ENCODE measurements around the gene PRKCA. TPM values are rescaled to one million over a fixed set of nuclear protein-coding genes. Genes with fewer than 3 reads are reported as not detected.

PRKCA gene
- total and polyA plus RNA-seq, 2 experiments from 2014 or later, result 6.4 to 35.4 TPM

DNA sequence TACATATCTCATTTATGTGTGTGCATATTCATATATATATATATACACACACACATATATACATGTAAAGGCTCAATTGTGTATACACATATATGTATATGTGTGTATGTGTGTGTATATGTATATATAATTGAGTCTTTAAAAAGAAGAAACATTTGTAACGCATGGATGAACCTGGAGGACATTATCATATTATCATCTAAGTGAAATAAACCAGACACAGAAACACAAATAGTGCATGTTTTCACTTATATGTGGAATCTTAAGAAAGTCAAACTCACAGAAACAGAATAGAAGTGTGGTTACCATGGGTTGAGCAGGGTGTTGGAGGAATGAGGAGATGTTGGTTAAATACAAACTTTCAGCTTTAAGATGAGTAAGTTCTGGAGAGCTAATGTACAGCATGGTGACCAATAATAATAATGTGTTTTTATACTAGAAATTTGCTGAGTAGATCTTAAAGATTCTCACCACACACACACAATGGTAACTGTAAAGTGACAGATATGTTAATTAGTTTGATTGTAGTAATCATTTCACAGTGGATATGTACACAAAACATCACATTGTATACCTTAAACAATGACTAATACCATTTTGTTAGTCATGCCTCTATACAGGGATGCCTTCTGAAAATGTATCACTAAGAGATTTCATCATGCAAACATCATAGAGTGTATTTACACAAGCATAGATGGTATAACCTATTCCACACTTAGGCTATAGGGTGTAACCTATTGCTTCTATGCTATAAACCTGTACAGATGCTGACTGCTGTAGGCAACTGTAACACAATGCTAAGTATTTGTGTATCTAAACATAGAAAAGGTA, 399.9 kb downstream of the PRKCA start:
- TF ChIP-seq CREB1 (CRISPR knock-in tag; IDR thresholded peaks at IDR 0.05; ENCODE audit: low read depth) (no peak), ZNF114 (CRISPR knock-in tag; IDR thresholded peaks at IDR 0.05) (no peak), EZH2phosphoT487 (IDR thresholded peaks at IDR 0.05; ENCODE audit: unreplicated experiment) (no peak), POLR2AphosphoS5 (IDR thresholded peaks at IDR 0.05; ENCODE audit: low read depth) (no peak), STAT1 (IDR thresholded peaks at IDR 0.05; ENCODE audit: unreplicated experiment) (no peak), JUNB (IDR thresholded peaks at IDR 0.05; ENCODE audit: unreplicated experiment) (no peak), NANOG (IDR thresholded peaks at IDR 0.05; ENCODE audit: borderline replicate concordance) (no peak), ZNF331 (CRISPR knock-in tag; IDR thresholded peaks at IDR 0.05; ENCODE audit: low read depth) (no peak), EZH2 (IDR thresholded peaks at IDR 0.05; ENCODE audit: low read depth, unreplicated experiment) (no peak)
- TF ChIP-seq, protein P1, sequence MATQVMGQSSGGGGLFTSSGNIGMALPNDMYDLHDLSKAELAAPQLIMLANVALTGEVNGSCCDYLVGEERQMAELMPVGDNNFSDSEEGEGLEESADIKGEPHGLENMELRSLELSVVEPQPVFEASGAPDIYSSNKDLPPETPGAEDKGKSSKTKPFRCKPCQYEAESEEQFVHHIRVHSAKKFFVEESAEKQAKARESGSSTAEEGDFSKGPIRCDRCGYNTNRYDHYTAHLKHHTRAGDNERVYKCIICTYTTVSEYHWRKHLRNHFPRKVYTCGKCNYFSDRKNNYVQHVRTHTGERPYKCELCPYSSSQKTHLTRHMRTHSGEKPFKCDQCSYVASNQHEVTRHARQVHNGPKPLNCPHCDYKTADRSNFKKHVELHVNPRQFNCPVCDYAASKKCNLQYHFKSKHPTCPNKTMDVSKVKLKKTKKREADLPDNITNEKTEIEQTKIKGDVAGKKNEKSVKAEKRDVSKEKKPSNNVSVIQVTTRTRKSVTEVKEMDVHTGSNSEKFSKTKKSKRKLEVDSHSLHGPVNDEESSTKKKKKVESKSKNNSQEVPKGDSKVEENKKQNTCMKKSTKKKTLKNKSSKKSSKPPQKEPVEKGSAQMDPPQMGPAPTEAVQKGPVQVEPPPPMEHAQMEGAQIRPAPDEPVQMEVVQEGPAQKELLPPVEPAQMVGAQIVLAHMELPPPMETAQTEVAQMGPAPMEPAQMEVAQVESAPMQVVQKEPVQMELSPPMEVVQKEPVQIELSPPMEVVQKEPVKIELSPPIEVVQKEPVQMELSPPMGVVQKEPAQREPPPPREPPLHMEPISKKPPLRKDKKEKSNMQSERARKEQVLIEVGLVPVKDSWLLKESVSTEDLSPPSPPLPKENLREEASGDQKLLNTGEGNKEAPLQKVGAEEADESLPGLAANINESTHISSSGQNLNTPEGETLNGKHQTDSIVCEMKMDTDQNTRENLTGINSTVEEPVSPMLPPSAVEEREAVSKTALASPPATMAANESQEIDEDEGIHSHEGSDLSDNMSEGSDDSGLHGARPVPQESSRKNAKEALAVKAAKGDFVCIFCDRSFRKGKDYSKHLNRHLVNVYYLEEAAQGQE (IDR thresholded peaks at IDR 0.05; ENCODE audit: unreplicated experiment), result no peak
- TF ChIP-seq, protein P2, sequence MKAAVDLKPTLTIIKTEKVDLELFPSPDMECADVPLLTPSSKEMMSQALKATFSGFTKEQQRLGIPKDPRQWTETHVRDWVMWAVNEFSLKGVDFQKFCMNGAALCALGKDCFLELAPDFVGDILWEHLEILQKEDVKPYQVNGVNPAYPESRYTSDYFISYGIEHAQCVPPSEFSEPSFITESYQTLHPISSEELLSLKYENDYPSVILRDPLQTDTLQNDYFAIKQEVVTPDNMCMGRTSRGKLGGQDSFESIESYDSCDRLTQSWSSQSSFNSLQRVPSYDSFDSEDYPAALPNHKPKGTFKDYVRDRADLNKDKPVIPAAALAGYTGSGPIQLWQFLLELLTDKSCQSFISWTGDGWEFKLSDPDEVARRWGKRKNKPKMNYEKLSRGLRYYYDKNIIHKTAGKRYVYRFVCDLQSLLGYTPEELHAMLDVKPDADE (IDR thresholded peaks at IDR 0.05), result no peak
- TF ChIP-seq, protein P3, sequence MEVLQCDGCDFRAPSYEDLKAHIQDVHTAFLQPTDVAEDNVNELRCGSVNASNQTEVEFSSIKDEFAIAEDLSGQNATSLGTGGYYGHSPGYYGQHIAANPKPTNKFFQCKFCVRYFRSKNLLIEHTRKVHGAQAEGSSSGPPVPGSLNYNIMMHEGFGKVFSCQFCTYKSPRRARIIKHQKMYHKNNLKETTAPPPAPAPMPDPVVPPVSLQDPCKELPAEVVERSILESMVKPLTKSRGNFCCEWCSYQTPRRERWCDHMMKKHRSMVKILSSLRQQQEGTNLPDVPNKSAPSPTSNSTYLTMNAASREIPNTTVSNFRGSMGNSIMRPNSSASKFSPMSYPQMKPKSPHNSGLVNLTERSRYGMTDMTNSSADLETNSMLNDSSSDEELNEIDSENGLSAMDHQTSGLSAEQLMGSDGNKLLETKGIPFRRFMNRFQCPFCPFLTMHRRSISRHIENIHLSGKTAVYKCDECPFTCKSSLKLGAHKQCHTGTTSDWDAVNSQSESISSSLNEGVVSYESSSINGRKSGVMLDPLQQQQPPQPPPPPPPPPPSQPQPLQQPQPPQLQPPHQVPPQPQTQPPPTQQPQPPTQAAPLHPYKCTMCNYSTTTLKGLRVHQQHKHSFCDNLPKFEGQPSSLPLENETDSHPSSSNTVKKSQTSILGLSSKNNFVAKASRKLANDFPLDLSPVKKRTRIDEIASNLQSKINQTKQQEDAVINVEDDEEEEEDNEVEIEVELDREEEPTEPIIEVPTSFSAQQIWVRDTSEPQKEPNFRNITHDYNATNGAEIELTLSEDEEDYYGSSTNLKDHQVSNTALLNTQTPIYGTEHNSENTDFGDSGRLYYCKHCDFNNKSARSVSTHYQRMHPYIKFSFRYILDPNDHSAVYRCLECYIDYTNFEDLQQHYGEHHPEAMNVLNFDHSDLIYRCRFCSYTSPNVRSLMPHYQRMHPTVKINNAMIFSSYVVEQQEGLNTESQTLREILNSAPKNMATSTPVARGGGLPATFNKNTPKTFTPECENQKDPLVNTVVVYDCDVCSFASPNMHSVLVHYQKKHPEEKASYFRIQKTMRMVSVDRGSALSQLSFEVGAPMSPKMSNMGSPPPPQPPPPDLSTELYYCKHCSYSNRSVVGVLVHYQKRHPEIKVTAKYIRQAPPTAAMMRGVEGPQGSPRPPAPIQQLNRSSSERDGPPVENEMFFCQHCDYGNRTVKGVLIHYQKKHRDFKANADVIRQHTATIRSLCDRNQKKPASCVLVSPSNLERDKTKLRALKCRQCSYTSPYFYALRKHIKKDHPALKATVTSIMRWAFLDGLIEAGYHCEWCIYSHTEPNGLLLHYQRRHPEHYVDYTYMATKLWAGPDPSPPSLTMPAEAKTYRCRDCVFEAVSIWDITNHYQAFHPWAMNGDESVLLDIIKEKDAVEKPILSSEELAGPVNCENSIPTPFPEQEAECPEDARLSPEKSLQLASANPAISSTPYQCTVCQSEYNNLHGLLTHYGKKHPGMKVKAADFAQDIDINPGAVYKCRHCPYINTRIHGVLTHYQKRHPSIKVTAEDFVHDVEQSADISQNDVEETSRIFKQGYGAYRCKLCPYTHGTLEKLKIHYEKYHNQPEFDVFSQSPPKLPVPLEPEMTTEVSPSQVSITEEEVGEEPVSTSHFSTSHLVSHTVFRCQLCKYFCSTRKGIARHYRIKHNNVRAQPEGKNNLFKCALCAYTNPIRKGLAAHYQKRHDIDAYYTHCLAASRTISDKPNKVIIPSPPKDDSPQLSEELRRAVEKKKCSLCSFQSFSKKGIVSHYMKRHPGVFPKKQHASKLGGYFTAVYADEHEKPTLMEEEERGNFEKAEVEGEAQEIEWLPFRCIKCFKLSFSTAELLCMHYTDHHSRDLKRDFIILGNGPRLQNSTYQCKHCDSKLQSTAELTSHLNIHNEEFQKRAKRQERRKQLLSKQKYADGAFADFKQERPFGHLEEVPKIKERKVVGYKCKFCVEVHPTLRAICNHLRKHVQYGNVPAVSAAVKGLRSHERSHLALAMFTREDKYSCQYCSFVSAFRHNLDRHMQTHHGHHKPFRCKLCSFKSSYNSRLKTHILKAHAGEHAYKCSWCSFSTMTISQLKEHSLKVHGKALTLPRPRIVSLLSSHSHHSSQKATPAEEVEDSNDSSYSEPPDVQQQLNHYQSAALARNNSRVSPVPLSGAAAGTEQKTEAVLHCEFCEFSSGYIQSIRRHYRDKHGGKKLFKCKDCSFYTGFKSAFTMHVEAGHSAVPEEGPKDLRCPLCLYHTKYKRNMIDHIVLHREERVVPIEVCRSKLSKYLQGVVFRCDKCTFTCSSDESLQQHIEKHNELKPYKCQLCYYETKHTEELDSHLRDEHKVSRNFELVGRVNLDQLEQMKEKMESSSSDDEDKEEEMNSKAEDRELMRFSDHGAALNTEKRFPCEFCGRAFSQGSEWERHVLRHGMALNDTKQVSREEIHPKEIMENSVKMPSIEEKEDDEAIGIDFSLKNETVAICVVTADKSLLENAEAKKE (CRISPR knock-in tag; IDR thresholded peaks at IDR 0.05), result no peak
- TF ChIP-seq, protein P4, sequence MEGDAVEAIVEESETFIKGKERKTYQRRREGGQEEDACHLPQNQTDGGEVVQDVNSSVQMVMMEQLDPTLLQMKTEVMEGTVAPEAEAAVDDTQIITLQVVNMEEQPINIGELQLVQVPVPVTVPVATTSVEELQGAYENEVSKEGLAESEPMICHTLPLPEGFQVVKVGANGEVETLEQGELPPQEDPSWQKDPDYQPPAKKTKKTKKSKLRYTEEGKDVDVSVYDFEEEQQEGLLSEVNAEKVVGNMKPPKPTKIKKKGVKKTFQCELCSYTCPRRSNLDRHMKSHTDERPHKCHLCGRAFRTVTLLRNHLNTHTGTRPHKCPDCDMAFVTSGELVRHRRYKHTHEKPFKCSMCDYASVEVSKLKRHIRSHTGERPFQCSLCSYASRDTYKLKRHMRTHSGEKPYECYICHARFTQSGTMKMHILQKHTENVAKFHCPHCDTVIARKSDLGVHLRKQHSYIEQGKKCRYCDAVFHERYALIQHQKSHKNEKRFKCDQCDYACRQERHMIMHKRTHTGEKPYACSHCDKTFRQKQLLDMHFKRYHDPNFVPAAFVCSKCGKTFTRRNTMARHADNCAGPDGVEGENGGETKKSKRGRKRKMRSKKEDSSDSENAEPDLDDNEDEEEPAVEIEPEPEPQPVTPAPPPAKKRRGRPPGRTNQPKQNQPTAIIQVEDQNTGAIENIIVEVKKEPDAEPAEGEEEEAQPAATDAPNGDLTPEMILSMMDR (conservative IDR thresholded peaks at IDR 0.05; ENCODE audit: low read depth in 2 of 2), result no peak
- H3K4me3 ChIP-seq, result no peak overlapping the region
- ATAC-seq (no peak), DNase-seq (ENCODE audit: low spot score) (no peak)
- no peaks in the 10 kb centered on the region for H3K27me3 Mint-ChIP-seq (ENCODE audit: insufficient read depth, low read depth, poor library complexity)
- no peak overlapping the region for H3K27ac Mint-ChIP-seq
- H3K36me3 Mint-ChIP-seq (ENCODE audit: low read depth), result peaks cover 4% of the 10 kb centered on the region; the same call in 1 of the 3 replicates
- H3K27me3 ChIP-seq (ENCODE audit: insufficient read depth), result no peaks in the 10 kb centered on the region
- H3K79me2 ChIP-seq (replicated peaks; ENCODE audit: insufficient read depth), result no peaks in the 10 kb centered on the region
- no peaks in the 10 kb centered on the region for H3F3A ChIP-seq (replicated peaks; ENCODE audit: low read depth)
- no peak overlapping the region for H3K27ac ChIP-seq (ENCODE audit: low read depth)
- H2AFZ ChIP-seq, result no peak overlapping the region
- H3K4me2 ChIP-seq, result no peak overlapping the region
- no peaks in the 10 kb centered on the region for H3K4me1 ChIP-seq (ENCODE audit: insufficient read depth)
- H3K4me1 Mint-ChIP-seq, result no peaks in the 10 kb centered on the region
- H3K36me3 ChIP-seq (ENCODE audit: insufficient read depth), result no peaks in the 10 kb centered on the region; the same call in 1 of the 2 replicates
- H3K9me3 Mint-ChIP-seq, result no peaks in the 10 kb centered on the region
- H3K4me3 Mint-ChIP-seq, result no peak overlapping the region
- H3K9me2 ChIP-seq (ENCODE audit: insufficient read depth), result no peaks in the 10 kb centered on the region
- no peaks in the 10 kb centered on the region for H4K20me1 ChIP-seq (replicated peaks; ENCODE audit: insufficient read depth)
